Suprapubic skin (tissue), 4 donors: ENCODE data around the gene TMEM109.

Source experiments
- EP300 ChIP-seq: sonication (generic); formaldehyde crosslinking; IDR thresholded peaks from one replicate; pipeline ENCODE4 v1.6.1; 2017; ENCODE audit warnings: antibody characterized with exemption
- POLR2A ChIP-seq, 2 donors: fragments of 450-650 bp; IDR thresholded peaks; one replicate each; pipeline ENCODE4 v1.6.1; 2017; ENCODE audit warnings: antibody characterized with exemption in 2 of 2, mild to moderate bottlenecking in 2 of 2, moderate library complexity in 2 of 2
- POLR2AphosphoS5 ChIP-seq, 3 donors: sonication (generic); formaldehyde crosslinking; IDR thresholded peaks; one replicate each; pipeline ENCODE4 v1.6.1; 2017; ENCODE audit warnings: antibody characterized with exemption in 3 of 3
- TF ChIP-seq, protein P1 (sequence below), 2 donors: fragments of 200-600 bp in 1 of 2; fragments of 450-650 bp in 1 of 2; sonication (generic) in 1 of 2; IDR thresholded peaks; one replicate each; pipeline ENCODE4 v1.5.1; 2016 to 2019; ENCODE audit warnings: antibody characterized with exemption in 2 of 2, mild to moderate bottlenecking in 1 of 2, moderate library complexity in 1 of 2

DNA sequence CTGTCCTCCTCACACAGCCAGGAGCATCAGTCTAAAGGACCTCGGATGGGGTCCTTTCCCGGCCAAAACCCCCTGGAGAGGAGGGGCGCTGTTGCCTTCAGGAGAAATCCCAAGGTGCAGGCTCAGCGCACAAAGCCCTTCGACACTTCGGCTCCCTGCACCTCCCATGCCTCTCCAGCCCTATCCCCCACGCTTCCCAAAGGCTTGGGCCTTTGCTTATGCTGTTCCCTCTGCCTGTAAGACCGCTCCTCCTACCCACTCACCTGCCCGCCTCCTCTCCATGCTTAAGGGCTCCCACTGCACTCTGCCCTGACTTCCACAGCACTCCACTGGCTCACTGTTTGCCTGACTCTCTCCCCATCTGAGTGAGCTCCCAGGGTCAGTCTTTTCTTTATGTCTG is 24.5 kb downstream of the TMEM109 start:
- TF ChIP-seq, protein P1, sequence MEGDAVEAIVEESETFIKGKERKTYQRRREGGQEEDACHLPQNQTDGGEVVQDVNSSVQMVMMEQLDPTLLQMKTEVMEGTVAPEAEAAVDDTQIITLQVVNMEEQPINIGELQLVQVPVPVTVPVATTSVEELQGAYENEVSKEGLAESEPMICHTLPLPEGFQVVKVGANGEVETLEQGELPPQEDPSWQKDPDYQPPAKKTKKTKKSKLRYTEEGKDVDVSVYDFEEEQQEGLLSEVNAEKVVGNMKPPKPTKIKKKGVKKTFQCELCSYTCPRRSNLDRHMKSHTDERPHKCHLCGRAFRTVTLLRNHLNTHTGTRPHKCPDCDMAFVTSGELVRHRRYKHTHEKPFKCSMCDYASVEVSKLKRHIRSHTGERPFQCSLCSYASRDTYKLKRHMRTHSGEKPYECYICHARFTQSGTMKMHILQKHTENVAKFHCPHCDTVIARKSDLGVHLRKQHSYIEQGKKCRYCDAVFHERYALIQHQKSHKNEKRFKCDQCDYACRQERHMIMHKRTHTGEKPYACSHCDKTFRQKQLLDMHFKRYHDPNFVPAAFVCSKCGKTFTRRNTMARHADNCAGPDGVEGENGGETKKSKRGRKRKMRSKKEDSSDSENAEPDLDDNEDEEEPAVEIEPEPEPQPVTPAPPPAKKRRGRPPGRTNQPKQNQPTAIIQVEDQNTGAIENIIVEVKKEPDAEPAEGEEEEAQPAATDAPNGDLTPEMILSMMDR (IDR thresholded peaks at IDR 0.05), result no peak
- TF ChIP-seq POLR2AphosphoS5 (IDR thresholded peaks at IDR 0.05) (no peak), POLR2A (IDR thresholded peaks at IDR 0.05) (no peak), EP300 (no peak)
